ENCODE results near the gene INHA. TPM values are rescaled to one million over a fixed set of nuclear protein-coding genes. Genes with fewer than 3 reads are reported as not detected.

INHA gene
- total and polyA plus RNA-seq, 2 donors (not counting 1 experiment from before 2014, with no cell fraction given): not detected

DNA sequence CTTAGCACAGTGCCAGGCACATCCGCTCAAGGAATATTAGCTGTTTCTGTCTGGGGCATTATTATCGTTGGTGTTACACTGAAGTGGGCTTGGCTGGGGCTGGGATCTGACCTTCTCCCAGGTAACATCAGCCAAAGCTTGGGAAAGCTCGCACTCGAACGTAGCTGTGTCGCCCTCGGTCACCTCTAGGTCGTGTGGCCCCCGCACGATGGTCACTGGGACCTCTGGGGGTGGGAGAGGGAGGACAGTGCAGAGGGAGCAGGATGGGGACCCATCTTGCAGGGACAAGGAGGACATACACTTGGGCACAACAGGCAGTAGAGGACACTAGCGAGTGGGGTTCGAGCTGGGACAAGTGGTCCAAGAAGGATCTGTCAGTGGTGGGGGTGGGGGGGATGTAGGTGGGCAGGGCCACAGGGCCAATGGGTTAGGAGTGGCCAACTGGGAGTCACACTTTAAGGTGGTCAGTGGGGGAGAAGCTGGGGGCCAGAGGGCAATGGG, 18.6 kb upstream of the INHA start:
- H3K79me2 ChIP-seq (ENCODE audit: control insufficient read depth, insufficient read depth, low read length): no peaks in the 10 kb centered on the region
- ChIA-PET POLR2A (interaction anchor here (1.9 kb wide), 1 partner anchor 10 kb away, joined by 4 read pairs; the partner anchor contains the start of genes CHPF and TMEM198), CTCF (interaction anchor here (0.7 kb wide), 1 partner anchor 10 kb away, joined by 3 read pairs; the partner anchor contains the start of genes CHPF and TMEM198)
- H3K4me2 ChIP-seq (replicated peaks; ENCODE audit: low read depth, low read length, poor library complexity, severe bottlenecking): peak overlapping the region; percentile 98
- intact Hi-C loops (cut with micrococcal nuclease): loop anchor here (2.0 kb wide), 1 partner anchor 43 kb away; the partner anchor contains the start of gene STK11IP
- peaks cover 0 to 71% (median 23%) of the 10 kb centered on the region in 4 experiments for H3K27me3 ChIP-seq (replicated peaks in 1 of 4; ENCODE audit: control extremely low read depth in 1 of 4, control insufficient read depth in 3 of 4, insufficient read depth in 4 of 4, low read length in 3 of 4)
- H3K4me1 ChIP-seq (ENCODE audit: control insufficient read depth in 2 of 2, insufficient read depth in 2 of 2, low read length in 2 of 2): peaks cover 20 to 30% of the 10 kb centered on the region in 2 donors
- no peaks in the 10 kb centered on the region for H3K36me3 ChIP-seq (replicated peaks in 1 of 2; ENCODE audit: control extremely low read depth in 1 of 2, control insufficient read depth in 1 of 2, extremely low read depth in 1 of 2, insufficient read depth in 2 of 2, low read length in 1 of 2)
- TF ChIP-seq, protein P1, sequence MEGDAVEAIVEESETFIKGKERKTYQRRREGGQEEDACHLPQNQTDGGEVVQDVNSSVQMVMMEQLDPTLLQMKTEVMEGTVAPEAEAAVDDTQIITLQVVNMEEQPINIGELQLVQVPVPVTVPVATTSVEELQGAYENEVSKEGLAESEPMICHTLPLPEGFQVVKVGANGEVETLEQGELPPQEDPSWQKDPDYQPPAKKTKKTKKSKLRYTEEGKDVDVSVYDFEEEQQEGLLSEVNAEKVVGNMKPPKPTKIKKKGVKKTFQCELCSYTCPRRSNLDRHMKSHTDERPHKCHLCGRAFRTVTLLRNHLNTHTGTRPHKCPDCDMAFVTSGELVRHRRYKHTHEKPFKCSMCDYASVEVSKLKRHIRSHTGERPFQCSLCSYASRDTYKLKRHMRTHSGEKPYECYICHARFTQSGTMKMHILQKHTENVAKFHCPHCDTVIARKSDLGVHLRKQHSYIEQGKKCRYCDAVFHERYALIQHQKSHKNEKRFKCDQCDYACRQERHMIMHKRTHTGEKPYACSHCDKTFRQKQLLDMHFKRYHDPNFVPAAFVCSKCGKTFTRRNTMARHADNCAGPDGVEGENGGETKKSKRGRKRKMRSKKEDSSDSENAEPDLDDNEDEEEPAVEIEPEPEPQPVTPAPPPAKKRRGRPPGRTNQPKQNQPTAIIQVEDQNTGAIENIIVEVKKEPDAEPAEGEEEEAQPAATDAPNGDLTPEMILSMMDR (IDR thresholded peaks at IDR 0.05): no peak
- TF ChIP-seq EZH2 (IDR thresholded peaks at IDR 0.05; ENCODE audit: borderline replicate concordance, insufficient read depth, low read depth, low read length, poor library complexity, severe bottlenecking): no peak
- H3K9me3 ChIP-seq (ENCODE audit: control extremely low read depth in 1 of 3, control insufficient read depth in 2 of 3, insufficient read depth in 1 of 3, low read length in 2 of 3): peaks cover 0 to 37% (median 0%) of the 10 kb centered on the region in 3 donors
- H3K4me3 ChIP-seq (ENCODE audit: control extremely low read depth in 1 of 5, extremely low read depth in 1 of 5, insufficient read depth in 1 of 5, low read depth in 2 of 5, low read length in 4 of 5): no peak overlapping the region
- H2AFZ ChIP-seq (ENCODE audit: insufficient read depth, low read depth, low read length, poor library complexity, severe bottlenecking): no peak overlapping the region
- Mint-ChIP-seq H3K27me3 (peaks cover 48% of the 10 kb centered on the region), H3K9me3 (ENCODE audit: insufficient read depth) (no peaks in the 10 kb centered on the region), H3K4me1 (peaks cover 14% of the 10 kb centered on the region), H3K27ac (no peak overlapping the region), H3K4me3 (peak overlapping the region; percentile 71)
- 88% methylated on average over 12 of the region's 12 CpGs for WGBS (ENCODE audit: insufficient coverage)
- DNase-seq (no peak), ATAC-seq (ENCODE audit: low read depth) (no peak)
- no peak overlapping the region for H3K9ac ChIP-seq (ENCODE audit: low read length)
- no peaks in the 10 kb centered on the region for H4K20me1 ChIP-seq (ENCODE audit: control insufficient read depth, insufficient read depth, low read length, poor library complexity, severe bottlenecking)
- H3K27ac ChIP-seq (ENCODE audit: low read length in 2 of 2): no peak overlapping the region

DNA sequence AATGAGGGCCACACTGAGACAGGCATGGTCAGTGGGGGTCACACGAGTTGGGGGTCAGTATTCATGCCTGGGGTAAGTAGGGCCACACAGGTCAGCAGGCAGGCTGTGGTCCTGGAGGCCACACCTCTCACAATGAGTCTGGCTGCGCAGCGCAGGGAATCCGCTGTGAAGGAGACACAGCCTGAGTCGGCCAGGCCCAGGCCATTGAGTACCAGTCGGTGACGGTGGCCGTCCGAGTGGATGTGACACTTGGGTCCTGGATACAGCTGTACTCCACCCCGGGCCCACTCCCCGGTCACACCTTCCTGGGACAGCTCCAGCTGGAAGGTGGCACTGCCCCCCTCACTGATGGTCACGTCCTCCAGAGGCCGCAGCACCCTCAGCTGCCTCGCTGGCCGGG, 17.8 kb upstream of the INHA start:
- ATAC-seq (ENCODE audit: low read depth): no peak
- peaks cover 43% of the 10 kb centered on the region for H3K27me3 Mint-ChIP-seq
- no peak overlapping the region for H3K4me2 ChIP-seq (replicated peaks; ENCODE audit: low read depth, low read length, poor library complexity, severe bottlenecking)
- H3K27ac ChIP-seq (ENCODE audit: low read length in 2 of 2): no peak overlapping the region
- 95% methylated on average over 13 of the region's 15 CpGs for WGBS (ENCODE audit: insufficient coverage)
- DNase-seq: no peak
- CTCF ChIA-PET: interaction anchor here (0.7 kb wide), 1 partner anchor 11 kb away, joined by 3 read pairs; the partner anchor contains the start of genes CHPF and TMEM198
- POLR2A ChIA-PET: no interaction called here
- no peak overlapping the region for H3K4me3 ChIP-seq (ENCODE audit: control extremely low read depth in 1 of 5, extremely low read depth in 1 of 5, insufficient read depth in 1 of 5, low read depth in 2 of 5, low read length in 4 of 5)
- peaks cover 14% of the 10 kb centered on the region for H3K4me1 Mint-ChIP-seq
- H3K9me3 Mint-ChIP-seq (ENCODE audit: insufficient read depth): no peaks in the 10 kb centered on the region
- no peaks in the 10 kb centered on the region for H4K20me1 ChIP-seq (ENCODE audit: control insufficient read depth, insufficient read depth, low read length, poor library complexity, severe bottlenecking)
- H3K4me3 Mint-ChIP-seq: peak overlapping the region; percentile 19
- H3K27ac Mint-ChIP-seq: no peak overlapping the region
- H3K36me3 ChIP-seq (replicated peaks in 1 of 2; ENCODE audit: control extremely low read depth in 1 of 2, control insufficient read depth in 1 of 2, extremely low read depth in 1 of 2, insufficient read depth in 2 of 2, low read length in 1 of 2): no peaks in the 10 kb centered on the region
- intact Hi-C loops (cut with micrococcal nuclease): no loop called here
- no peak overlapping the region for H3K9ac ChIP-seq (ENCODE audit: low read length)
- TF ChIP-seq, protein P1 (IDR thresholded peaks at IDR 0.05): no peak
- H3K9me3 ChIP-seq (ENCODE audit: control extremely low read depth in 1 of 3, control insufficient read depth in 2 of 3, insufficient read depth in 1 of 3, low read length in 2 of 3): peaks cover 0 to 34% (median 0%) of the 10 kb centered on the region in 3 donors
- H3K27me3 ChIP-seq (replicated peaks in 1 of 4; ENCODE audit: control extremely low read depth in 1 of 4, control insufficient read depth in 3 of 4, insufficient read depth in 4 of 4, low read length in 3 of 4): peaks cover 0 to 68% (median 23%) of the 10 kb centered on the region in 4 experiments
- no peaks in the 10 kb centered on the region for H3K79me2 ChIP-seq (ENCODE audit: control insufficient read depth, insufficient read depth, low read length)
- H2AFZ ChIP-seq (ENCODE audit: insufficient read depth, low read depth, low read length, poor library complexity, severe bottlenecking): no peak overlapping the region
- peaks cover 20 to 30% of the 10 kb centered on the region in 2 donors for H3K4me1 ChIP-seq (ENCODE audit: control insufficient read depth in 2 of 2, insufficient read depth in 2 of 2, low read length in 2 of 2)

Measured in B cell (primary cell).